GM19372 (cell line): ENCODE measurements around the gene PLCG2.

Source experiments
- ATAC-seq: cut with Tn5 transposase; IDR thresholded peaks from one replicate; pipeline ENCODE4 v1.9.1; 2021; ENCODE audit warnings: mild to moderate bottlenecking, low read depth, moderate library complexity; ENCODE audit not compliant: unreplicated experiment

The PLCG2 gene

DNA sequence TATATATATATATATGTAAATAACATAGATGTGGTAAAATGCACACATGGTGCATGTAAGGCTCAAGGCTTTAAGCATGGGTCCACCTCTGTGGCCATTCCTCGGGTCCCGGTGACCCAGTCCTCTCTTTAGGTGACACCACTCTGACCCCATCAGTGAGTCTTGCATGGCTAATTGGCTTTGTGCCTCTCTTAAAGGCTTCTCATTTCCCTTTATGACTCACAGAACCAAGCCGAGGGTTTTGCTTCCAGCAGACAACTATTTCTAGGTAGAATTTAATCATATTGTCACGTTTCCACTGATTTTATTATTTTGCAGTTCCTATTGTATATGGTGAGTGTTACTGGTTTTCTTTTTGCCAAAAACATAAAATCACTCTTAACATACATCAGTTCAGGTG lies 59.7 kb downstream of the PLCG2 start:
- ATAC-seq = peak; percentile 39

- peak; percentile 43 for ATAC-seq
These were observed 62.6 kb downstream of the PLCG2 start for GRCh38 chr16:81841722-81842121.

DNA sequence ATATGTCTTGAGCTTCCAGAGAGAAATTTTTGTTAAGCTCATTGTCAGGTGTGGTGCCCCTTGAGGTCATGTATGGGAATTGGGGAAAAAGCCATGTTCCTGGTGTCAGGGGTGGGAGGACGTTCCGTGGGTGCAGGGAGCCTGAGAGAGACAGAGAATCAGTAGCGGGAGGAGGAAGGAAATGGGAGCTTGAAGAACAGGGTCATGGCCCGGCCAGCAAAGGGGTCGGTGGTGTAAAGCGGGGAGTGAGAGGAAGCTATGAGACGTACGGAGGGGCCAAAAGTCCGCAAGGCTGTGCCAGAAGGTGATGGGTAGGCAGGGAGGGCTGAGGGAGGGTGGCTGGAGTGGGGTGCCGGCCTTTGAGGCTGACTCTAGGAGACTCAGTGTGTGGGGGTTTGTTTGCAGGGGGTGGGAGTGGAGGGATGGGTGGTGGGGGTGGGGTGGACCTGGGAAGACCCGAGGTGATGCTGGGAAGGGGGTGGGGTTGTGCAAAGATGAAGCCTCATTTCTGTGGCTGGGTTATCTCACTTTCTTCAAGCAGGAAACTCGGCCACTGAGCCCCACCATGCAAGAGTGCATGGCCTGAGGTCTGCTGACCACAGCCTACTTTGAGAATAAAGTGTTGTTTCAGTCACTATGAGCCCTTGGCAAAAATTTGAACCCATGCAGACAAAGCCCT lies 63.6 kb downstream of the PLCG2 start:
- ATAC-seq = no peak

GRCh38 chr16:81843243-81843582 lies 64.1 kb downstream of the PLCG2 start:
- ATAC-seq = no peak

DNA sequence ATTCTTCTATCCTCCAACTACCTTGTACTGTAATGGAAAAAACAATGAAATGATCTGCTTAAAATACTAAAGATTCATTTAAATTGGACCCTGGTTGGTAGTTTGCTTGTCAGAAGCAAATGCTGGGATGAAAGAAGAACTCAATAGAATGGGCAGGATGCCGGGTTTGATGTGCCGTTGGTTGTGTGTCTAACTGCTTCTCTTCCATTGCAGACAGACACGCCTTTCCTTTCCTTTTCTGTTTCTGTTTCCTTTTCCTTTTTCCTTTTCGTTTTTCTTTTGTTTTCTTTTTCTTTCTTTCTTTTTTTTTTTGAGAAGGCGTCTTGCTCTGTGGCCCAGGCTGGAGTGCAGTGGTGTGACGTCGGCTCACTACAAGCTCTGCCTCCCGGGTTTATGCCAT lies 64.6 kb downstream of the PLCG2 start:
- ATAC-seq = no peak

DNA sequence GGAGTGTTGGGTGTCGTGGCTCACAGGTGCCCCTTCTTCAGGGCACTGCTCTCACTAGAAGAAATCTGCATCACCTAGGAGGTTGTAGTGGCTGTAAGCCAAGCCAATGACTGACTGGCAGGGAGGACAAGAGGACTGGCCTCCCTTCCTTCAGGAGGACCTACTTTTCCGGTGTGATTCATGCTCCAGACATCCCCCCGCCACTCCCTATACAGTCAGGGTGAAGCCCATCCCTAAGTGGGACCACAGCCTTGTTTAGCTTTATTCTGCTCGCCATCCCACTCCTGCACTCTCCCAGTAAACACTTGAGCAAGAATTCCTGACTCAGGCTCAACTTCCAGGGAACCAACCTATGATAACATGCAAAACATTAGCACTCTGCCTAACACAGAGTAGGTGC lies 67.0 kb downstream of the PLCG2 start:
- ATAC-seq = no peak

DNA sequence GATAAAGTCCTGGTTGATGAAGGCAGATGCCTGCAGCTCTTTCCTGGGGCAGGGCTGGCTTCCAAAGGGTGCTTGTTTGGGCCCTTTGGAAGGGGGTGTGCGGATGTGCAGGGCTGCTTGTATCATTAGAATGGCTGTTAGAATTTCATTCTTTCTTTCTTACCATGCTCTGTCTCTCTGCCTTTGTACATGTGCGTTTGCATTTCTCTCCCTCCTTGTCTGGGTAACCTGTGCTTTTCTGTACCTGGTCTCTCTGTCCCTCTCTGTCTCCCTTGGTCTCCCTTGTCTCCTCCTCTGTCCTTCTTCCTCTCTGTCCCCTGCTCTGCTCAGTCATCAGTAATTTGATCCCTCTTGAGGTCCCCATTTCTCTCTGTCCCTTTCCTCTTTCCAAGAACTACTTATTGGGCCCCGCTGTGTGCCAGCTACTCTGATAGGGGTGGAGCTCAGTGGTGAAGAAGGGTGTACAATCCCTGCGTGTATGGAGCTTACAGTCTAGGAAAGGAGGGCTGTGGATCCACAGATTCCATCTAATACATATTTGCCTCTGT lies 69.3 kb downstream of the PLCG2 start:
- ATAC-seq = no peak

- ATAC-seq = no peak
These were observed 71.3 kb downstream of the PLCG2 start for GRCh38 chr16:81850197-81850944.

DNA sequence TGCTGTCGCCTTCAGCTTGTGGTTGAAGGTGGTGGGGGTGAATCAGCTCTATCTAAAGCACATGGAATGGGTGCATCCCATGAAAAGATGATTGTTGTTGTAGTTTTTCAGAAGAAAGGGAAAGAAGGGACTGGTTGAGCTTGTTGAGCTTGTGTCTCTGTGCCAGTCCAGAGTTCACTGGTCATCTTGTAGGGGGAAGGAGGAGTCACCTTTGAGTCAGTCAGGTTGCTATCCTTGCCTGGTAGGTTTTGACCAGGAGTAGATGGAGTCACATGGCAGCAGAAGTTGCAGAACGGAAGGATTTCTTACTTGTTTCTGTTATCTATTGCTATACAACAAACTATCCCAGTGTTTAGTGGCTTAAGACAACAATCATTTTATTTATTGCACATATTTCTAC lies 73.3 kb downstream of the PLCG2 start:
- ATAC-seq = no peak

- no peak for ATAC-seq
These were observed 76.6 kb downstream of the PLCG2 start for GRCh38 chr16:81855552-81856153.

DNA sequence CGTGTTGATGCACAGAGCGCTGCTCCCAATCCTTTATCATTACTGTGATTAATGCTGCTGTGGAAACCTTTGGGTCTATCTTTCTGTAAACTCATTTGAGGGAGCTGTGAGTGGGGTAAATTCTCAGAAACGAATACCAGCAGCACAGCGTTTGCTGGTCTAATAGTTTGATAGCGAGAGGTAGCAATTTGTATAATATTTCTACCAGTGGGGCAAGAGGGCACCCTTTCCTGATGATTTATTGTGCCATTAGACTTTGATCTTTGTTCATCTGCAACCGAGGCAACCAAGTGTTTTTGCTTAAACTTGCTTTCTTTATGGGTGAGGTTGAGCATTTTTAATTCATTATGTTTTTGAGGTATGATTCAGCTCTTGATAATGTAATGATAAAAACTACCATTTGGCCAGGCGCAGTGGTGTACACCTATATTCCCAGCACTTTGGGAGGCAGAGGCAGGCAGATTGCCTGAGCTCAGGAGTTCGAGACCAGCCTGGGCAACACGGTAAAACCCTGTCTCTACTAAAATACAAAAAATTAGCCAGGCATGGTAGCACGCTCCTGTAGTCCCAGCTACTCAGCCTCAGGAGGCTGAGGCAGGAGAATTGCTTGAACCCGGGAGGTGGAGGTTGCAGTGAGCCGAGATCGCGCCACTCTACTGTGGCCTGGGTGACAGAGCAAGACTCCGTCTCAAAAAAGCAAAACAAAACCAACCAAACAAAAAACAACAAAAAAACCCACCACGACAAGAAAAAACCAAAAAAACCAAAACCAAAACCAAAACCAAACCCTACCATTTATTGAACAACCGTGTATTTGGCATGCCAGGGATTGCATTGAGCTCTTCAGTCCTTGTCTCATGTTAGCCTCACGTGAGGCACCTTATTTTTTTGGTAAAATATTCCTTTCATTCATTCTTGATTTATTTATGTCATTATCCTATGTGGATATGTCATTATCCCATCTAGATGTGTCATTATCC lies 81.5 kb downstream of the PLCG2 start:
- no peak for ATAC-seq

GRCh38 chr16:81861503-81861902 lies 82.4 kb downstream of the PLCG2 start:
- ATAC-seq = no peak

GRCh38 chr16:81861915-81862314 lies 82.8 kb downstream of the PLCG2 start:
- no peak for ATAC-seq

DNA sequence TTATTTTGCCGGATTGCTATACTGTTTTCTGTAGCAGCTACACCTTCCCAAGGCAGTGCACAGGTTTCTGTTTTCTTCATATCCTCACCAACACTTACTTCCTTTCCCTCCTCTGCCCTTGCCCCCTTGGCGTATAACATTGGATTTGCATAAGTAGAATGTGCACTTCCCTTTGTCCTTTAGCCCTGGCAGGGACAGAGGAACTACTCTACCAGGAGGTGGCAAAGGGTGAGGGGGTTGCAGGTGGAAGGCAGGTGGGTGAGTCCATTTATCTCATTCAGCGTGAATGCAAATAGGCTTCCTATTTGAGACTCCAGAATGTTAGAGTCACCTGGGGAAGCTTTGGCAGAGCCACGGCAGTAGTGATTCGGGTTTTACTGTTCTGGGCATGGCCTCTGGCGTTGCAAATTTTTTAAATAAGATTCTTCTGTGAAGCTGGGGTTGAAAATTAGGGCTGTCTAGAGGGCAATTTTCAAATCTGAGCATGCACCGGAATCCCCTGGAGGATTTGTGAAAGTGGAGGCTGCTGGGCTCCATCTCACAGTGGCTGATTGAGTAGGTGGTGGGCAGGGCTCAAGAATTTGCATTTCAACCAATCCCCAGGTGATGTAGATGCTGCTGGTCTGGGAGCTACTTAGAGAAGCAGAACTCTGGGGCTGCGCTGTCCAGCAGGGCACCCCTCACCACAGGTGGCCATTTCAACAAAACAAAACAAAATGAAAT lies 84.7 kb downstream of the PLCG2 start:
- ATAC-seq = peak; percentile 68

- no peak for ATAC-seq
These were observed 85.7 kb downstream of the PLCG2 start for GRCh38 chr16:81864646-81865382.

- no peak for ATAC-seq
These were observed 87.8 kb downstream of the PLCG2 start for GRCh38 chr16:81866820-81867440.

DNA sequence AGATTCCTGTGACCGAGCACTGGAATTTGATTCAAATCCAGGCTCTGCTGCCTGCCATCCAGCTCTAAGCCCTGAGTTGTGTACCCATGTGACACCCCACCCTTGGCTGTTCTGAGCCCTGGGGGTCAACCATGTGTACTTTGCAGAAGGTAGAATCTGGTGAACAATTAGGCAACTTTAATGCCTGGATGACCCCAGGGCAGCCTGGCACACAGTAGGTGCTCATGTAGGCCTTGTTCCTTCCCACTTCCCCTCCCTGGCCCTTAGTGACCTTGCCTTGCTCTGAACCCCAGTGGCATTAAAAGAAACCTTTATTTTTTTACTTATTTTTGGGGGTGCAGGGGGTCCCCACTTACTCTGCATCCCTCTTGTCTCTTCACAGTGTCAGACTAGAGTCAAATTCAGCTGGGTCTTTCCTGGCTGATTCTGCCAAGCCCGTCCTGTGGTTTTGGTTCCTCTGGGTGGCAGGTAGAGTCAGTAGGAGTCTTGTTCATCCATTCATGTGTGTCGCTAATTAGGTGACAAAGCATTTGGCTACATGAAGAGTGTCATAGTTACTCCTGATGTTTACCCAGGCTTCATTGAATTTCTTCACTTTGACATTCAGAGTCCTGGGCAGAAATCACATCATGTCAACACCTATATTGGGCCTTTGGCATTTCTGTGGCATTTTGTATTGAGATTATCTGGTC lies 89.1 kb downstream of the PLCG2 start:
- ATAC-seq = no peak

DNA sequence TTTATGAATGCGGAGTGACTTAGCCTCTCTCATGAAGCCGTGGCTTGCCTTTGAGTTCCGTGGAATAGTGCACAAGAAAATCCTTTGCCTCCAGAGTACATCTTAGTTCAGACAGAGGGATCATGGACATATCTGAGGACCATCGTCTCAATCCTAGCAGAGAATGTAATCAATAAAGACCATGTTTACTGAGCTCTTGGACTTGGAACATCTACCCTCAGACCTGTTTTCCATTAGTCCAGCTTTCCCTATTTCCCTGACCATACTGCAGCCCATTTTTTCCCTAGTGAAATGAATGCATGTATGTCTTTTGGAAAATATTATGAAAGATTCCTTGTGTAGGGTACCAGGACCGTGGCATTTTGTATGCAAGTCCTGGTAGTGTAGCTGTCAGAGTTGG lies 90.2 kb downstream of the PLCG2 start:
- no peak for ATAC-seq
